Panc1 (cell line): Measurements from ENCODE around the gene VIM.

Experiments used
- CTCF ChIP-seq: fragments of 450-650 bp; IDR thresholded peaks from 2 replicates; pipeline ENCODE4 v1.5.1; 2017; ENCODE audit warnings: mild to moderate bottlenecking
- POLR2AphosphoS5 ChIP-seq: IDR thresholded peaks from 2 replicates; pipeline ENCODE4 v1.6.1; 2012; ENCODE audit warnings: mild to moderate bottlenecking, low read depth, low read length, moderate library complexity

DNA sequence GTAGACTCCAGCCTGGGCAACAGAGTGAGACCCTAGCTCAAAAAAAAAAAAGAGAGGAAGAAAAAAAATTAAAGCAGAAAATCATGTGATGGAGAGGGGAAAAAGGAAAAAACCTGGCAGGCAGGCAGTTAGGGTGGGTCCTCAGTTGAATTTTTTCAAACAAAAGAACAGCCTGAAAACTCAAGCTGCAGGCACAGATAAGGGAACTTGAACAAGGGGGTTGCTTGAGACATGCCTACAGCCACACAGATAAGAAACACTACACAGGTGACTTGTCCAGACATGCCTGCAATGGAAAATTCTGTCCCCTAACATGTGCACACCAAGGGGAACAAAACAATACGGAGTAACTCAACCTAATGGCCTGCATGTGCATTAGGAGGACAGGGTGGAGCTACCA lies 19.2 kb downstream of the VIM start:
- TF ChIP-seq POLR2AphosphoS5 (no peak), CTCF (no peak)
